OCI-LY3 (cell line): ENCODE results near the gene SPAG7.
A peak's percentile ranks its signal among the peaks of the same experiment; 100 is the strongest.

Experiments
- H2AFZ ChIP-seq: fragments of 200-600, 300-600 bp; shearing (Covaris generic); 2 replicates; pipeline ENCODE4 v1.6.0; 2014; ENCODE audit warnings: antibody characterized with exemption, low read depth, low read length
- H3K27ac ChIP-seq: fragments of 200-600, 300-600 bp; sonication (generic); 2 replicates; pipeline ENCODE4 v1.5.1; 2014; ENCODE audit warnings: mild to moderate bottlenecking, low read length, moderate library complexity, mixed read lengths
- H3K27me3 ChIP-seq: fragments of 200-600, 300-600 bp; sonication (generic); 2 replicates; pipeline ENCODE4 v1.6.1; 2014; ENCODE audit warnings: low read depth, low read length, mixed read lengths
- H3K36me3 ChIP-seq: fragments of 200-600, 300-600 bp; sonication (generic); replicated peaks from 2 replicates; pipeline ENCODE3; 2014; ENCODE audit warnings: low read depth, low read length, mixed read lengths
- H3K4me1 ChIP-seq: fragments of 300-600, 200-600 bp; sonication (generic); 2 replicates; pipeline ENCODE4 v1.6.1; 2014; ENCODE audit warnings: low read length, mixed read lengths
- H3K4me2 ChIP-seq: fragments of 200-600, 300-600 bp; sonication (generic); 2 replicates; pipeline ENCODE4 v1.6.1; 2014; ENCODE audit warnings: low read length, mixed read lengths
- H3K4me3 ChIP-seq: fragments of 300-600, 200-600 bp; sonication (generic); 2 replicates; pipeline ENCODE4 v1.5.1; 2014; ENCODE audit warnings: antibody characterized with exemption, mild to moderate bottlenecking, low read length, moderate library complexity
- H3K79me2 ChIP-seq: fragments of 300-600, 200-600 bp; shearing (Covaris generic); 2 replicates; pipeline ENCODE4 v1.6.1; 2014; ENCODE audit warnings: mild to moderate bottlenecking, low read length, mixed read lengths
- H3K9ac ChIP-seq: fragments of 300-600, 200-600 bp; shearing (Covaris generic); 2 replicates; pipeline ENCODE4 v1.6.0; 2014; ENCODE audit warnings: mild to moderate bottlenecking, low read length, moderate library complexity
- H3K9me3 ChIP-seq: fragments of 200-600, 300-600 bp; shearing (Covaris generic); 2 replicates; pipeline ENCODE4 v1.6.1; 2014; ENCODE audit warnings: low read length, mixed read lengths; ENCODE audit not compliant: insufficient read depth
- H4K20me1 ChIP-seq: fragments of 200-600, 300-600 bp; sonication (generic); 2 replicates; pipeline ENCODE4 v1.6.1; 2016; ENCODE audit warnings: low read length, mixed read lengths; ENCODE audit not compliant: insufficient read depth
- EZH2phosphoT487 ChIP-seq: fragments of 200-600 bp; shearing (Covaris generic); IDR thresholded peaks from 2 replicates; pipeline ENCODE4 v1.6.1; 2018; ENCODE audit warnings: antibody characterized with exemption, mixed run types, low read depth
- TF ChIP-seq, protein P1 (sequence below): fragments of 200-600, 300-600 bp; sonication (generic); IDR thresholded peaks from 2 replicates; pipeline ENCODE4 v1.5.1; 2014; ENCODE audit warnings: antibody characterized with exemption, low read length, low read depth

SPAG7 gene

DNA sequence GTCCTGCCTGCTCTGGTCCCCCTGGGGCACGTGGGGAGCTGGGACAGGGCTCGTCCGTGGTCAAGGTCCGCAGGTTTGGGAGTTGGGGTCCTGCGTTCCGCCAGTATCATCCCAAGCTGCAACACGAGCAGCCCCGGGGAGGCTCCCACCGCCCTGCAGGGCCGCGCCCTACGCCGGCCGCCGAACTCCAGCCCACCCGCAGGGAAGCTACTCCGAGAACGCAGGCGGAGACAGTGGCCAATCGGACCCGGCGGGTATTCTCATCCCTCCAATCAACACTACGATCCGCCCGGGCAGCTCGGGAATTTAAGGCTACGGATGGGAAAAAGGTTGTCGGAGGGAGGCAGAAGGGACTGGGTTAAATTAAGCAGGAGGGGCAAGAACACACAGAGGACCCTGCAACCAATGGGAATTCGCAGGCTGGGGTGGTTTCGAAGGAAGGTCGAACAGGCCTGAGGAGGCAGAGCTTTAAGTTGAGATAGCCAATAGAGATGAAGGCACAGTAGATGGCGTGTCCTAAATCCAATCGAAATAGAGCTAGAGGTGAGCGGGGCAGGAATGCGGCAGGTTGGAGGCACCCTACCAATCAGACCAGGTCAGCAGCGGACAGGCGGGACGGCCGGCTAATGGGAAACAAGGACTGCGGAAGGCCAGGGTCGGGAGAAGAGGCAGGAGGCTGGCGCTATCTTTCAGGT lies 626 bp downstream of the SPAG7 start:
- H3K27ac ChIP-seq, result peak overlapping the region; percentile 99
- TF ChIP-seq, protein P1, sequence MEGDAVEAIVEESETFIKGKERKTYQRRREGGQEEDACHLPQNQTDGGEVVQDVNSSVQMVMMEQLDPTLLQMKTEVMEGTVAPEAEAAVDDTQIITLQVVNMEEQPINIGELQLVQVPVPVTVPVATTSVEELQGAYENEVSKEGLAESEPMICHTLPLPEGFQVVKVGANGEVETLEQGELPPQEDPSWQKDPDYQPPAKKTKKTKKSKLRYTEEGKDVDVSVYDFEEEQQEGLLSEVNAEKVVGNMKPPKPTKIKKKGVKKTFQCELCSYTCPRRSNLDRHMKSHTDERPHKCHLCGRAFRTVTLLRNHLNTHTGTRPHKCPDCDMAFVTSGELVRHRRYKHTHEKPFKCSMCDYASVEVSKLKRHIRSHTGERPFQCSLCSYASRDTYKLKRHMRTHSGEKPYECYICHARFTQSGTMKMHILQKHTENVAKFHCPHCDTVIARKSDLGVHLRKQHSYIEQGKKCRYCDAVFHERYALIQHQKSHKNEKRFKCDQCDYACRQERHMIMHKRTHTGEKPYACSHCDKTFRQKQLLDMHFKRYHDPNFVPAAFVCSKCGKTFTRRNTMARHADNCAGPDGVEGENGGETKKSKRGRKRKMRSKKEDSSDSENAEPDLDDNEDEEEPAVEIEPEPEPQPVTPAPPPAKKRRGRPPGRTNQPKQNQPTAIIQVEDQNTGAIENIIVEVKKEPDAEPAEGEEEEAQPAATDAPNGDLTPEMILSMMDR, result no peak
- TF ChIP-seq EZH2phosphoT487, result no peak
- H2AFZ ChIP-seq, result peak overlapping the region; percentile 61; the same call in 1 of the 2 replicates
- peak overlapping the region; percentile 99 for H3K4me3 ChIP-seq
- H3K4me2 ChIP-seq, result peak overlapping the region; percentile 98
- H3K27me3 ChIP-seq, result no peaks in the 10 kb centered on the region
- peaks cover 17% of the 10 kb centered on the region for H3K36me3 ChIP-seq
- no peaks in the 10 kb centered on the region for H3K9me3 ChIP-seq
- H3K4me1 ChIP-seq, result peaks cover 18% of the 10 kb centered on the region
- no peaks in the 10 kb centered on the region for H4K20me1 ChIP-seq
- peaks cover 14% of the 10 kb centered on the region for H3K79me2 ChIP-seq
- peak overlapping the region; percentile 86 for H3K9ac ChIP-seq

DNA sequence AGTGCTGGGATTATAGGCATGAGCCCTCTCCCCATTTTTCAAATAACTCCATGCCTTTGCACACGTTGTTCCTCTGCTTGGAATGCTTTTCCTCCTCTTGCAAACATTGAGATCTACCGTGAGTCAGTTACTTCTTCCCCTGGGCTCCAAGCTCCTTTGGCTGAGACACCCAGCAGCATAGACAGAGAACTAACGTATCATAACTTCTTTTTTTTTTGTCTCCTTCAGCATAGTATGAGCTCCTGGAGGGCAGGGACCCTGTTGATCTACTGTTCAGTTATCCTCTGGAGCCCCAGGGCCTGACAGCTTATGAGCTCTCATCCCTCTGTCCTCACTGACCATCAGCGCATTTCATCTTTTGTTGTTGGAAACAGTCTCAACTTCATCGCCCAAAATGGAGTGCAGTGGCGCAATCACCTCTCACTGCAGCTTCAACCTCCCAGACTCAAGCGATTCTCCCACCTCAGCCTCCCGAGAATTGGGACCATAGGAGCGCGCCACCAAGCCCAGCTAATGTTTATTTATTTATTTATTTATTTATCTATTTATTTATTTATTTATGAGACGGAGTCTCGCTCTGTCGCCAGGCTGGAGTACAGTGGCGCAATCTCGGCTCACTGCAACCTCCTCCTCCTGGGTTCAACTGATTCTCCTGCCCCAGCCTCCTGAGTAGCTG lies 2.2 kb downstream of the SPAG7 start:
- Histone ChIP-seq H3K27ac (peak overlapping the region; percentile 99), H3K4me2 (peak overlapping the region; percentile 91; the same call in 1 of the 2 replicates)

DNA sequence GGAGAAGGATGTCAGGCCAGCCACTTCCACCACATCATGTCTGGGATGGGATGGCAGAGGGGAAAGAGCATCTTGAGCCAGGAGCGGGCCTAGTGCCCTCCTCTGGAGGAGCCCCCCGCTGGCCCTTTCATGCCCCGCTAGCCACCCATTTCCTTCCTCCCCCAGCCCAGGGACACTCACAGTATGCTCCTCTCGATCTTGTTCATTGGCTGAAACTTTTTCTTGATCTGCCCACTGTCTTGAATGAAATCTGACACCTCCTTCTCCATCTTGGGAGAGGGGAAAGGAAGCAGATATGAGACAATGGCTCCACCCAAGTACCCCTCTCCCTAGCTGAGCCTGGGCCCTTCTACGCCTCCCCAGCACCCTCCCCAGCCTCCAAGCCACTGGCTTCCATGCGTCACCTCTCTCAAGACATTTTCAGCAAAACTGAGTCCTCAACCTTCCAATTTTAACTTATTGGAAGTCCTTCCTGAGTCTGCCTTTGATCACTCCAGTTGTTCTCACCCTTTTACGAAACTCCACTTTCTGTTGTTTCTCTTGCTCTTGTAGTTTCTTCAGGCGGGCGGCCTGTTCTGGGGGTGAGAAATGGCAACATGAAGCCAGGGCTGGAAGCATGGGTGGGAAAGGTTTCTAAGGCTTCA lies 7.2 kb downstream of the SPAG7 start:
- Histone ChIP-seq H3K4me3 (no peak overlapping the region), H3K4me2 (no peak overlapping the region), H3K27ac (no peak overlapping the region), H3K4me1 (peaks cover 3% of the 10 kb centered on the region), H3K79me2 (peaks cover 4% of the 10 kb centered on the region), H2AFZ (no peak overlapping the region), H3K9ac (no peak overlapping the region), H3K9me3 (no peaks in the 10 kb centered on the region), H4K20me1 (no peaks in the 10 kb centered on the region), H3K36me3 (peaks cover 4% of the 10 kb centered on the region), H3K27me3 (no peaks in the 10 kb centered on the region)
- TF ChIP-seq, protein P1, result no peak
- no peak for TF ChIP-seq EZH2phosphoT487

More for the DNA sequence above, 2.2 kb downstream of the SPAG7 start:
- H3K79me2 ChIP-seq, result peaks cover 14% of the 10 kb centered on the region
- 0 out of 2 replicates have a peak overlapping the region, but pooled peaks have one; percentile 86 for H3K9ac ChIP-seq
- peaks cover 18% of the 10 kb centered on the region for H3K4me1 ChIP-seq
- H3K9me3 ChIP-seq, result no peaks in the 10 kb centered on the region
- TF ChIP-seq, protein P1, result no peak
- no peak for TF ChIP-seq EZH2phosphoT487
- H3K36me3 ChIP-seq, result peaks cover 17% of the 10 kb centered on the region
- H3K4me3 ChIP-seq, result no peak overlapping the region
- no peaks in the 10 kb centered on the region for H4K20me1 ChIP-seq
- H3K27me3 ChIP-seq, result no peaks in the 10 kb centered on the region
- no peak overlapping the region for H2AFZ ChIP-seq
